22Rv1 (cell line): ENCODE results near the gene SDE2.
"Not testable (repeated sequence)": the region's sequence is repeated elsewhere in the genome, so short reads cannot be mapped to it uniquely, and the experiment has no call there.

ENCODE experiments used
- H3K27ac ChIP-seq: fragments of 450-650 bp; 2 replicates; pipeline ENCODE4 v1.5.1; 2017
- CTCF ChIP-seq: fragments of 450-650 bp; IDR thresholded peaks from 2 replicates; pipeline ENCODE4 v1.5.1; 2017; ENCODE audit warnings: mild to moderate bottlenecking
- ZFX ChIP-seq: fragments of 450-650 bp; IDR thresholded peaks from 2 replicates; pipeline ENCODE4 v1.6.1; 2017; ENCODE audit warnings: antibody characterized with exemption, borderline replicate concordance

The SDE2 gene

GRCh38 chr1:225981714-225982113, 17.4 kb downstream of the SDE2 start:
- no peak overlapping the region for H3K27ac ChIP-seq
- no peak for TF ChIP-seq CTCF
- TF ChIP-seq ZFX: no peak

- no peak overlapping the region for H3K27ac ChIP-seq
- TF ChIP-seq CTCF: no peak
- TF ChIP-seq ZFX: no peak
Observed at GRCh38 chr1:225980005-225980836, 18.9 kb downstream of the SDE2 start.

DNA sequence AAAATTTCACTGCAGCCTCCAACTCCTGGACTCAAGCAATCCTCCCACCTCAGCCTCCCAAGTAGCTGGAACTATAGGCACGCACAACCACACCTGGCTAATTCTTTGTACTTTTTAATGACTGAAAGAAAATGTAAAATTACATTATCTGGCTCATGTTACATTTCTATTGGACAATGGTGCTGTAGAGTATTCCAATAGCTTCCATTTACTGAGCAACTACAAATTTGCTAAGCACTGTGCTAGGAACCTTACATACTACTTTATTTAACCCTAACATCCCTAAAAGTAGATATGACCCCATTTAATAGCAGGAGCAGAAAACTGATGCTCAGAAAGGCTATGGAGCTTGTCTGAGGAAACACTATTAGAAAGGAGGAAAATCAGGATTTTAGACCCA, 19.7 kb downstream of the SDE2 start:
- TF ChIP-seq CTCF (no peak), ZFX (no peak)
- no peak overlapping the region for H3K27ac ChIP-seq

DNA sequence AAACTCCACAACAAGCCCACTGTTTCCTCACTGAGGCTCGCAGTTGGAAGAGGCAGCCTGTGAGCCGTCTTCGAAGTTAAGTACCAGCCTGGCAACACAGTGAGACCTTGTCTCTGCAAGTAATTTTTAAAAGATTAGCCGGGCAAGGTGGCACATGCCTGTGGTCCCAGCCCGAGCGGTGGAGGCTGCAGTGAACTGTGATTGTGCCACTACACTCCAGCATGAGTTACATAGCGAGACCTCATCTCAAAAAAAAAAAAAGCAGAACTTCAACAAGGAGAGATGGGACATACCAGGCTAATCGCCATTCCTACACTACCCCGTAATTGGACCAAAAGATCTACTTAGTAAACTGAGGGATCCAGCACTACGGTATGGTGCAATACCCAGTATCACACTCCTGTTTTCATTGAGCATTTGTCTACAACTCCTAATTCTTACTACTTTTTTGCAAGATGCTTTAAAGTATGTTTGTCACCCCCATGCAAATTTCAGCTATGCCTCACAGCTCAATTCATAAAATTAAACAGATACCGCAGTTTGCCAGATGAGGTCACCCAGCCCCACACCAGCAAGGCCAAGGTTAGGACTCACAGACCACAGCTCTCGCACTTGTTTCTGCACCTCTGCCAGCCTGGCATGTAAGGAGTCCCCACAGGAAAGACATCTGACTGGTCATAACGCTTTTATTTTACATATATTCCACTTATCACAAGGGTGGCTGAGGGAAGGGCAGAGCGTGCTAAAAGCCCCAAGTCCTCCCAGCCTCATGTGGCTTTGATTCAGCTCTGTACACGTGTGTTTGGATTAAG, 21.0 kb downstream of the SDE2 start:
- no peak overlapping the region for H3K27ac ChIP-seq
- no peak for TF ChIP-seq ZFX
- TF ChIP-seq CTCF: no peak

- H3K27ac ChIP-seq: not testable (repeated sequence)
Observed at GRCh38 chr1:225975146-225975545, 24.0 kb downstream of the SDE2 start.

DNA sequence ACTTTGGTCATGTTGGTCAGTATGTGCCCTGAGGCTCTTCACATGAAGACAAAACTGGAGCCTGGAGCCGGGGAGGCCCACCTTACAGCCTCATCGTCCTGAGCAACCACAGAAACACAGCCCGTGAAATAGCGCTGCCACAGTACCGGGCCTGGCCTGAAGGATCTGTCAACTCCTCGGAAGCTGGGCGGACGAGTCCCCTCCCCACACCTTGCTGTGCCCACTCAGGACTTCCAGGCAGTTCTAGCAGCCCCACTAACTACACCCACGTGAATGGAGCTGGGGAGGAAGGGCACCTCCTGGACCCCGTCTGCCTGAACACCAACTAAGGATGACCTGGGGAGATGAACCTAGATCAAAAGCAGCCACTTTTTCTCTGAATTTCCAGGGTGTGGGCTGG, 24.7 kb downstream of the SDE2 start:
- H3K27ac ChIP-seq: no peak overlapping the region
- no peak for TF ChIP-seq CTCF
- TF ChIP-seq ZFX: no peak

GRCh38 chr1:225973158-225973557, 26.0 kb downstream of the SDE2 start:
- no peak overlapping the region for H3K27ac ChIP-seq
- TF ChIP-seq CTCF (no peak), ZFX (no peak)
